Ishikawa (cell line): ENCODE results near the gene VWA1.

Experiments
- CEBPB ChIP-seq: IDR thresholded peaks from 2 replicates; pipeline ENCODE4 v1.6.1; 2012
- CREB1 ChIP-seq: IDR thresholded peaks from 2 replicates; pipeline ENCODE4 v1.6.1; 2012; ENCODE audit warnings: low read depth
- EGR1 ChIP-seq: IDR thresholded peaks from 2 replicates; pipeline ENCODE4 v1.6.1; 2012
- EP300 ChIP-seq: IDR thresholded peaks from 2 replicates; pipeline ENCODE4 v1.6.1; 2012; ENCODE audit warnings: borderline replicate concordance
- FOXM1 ChIP-seq: IDR thresholded peaks from 2 replicates; pipeline ENCODE4 v1.6.1; 2012; ENCODE audit warnings: low read depth, borderline replicate concordance
- MAX ChIP-seq: IDR thresholded peaks from 2 replicates; pipeline ENCODE4 v1.6.1; 2012
- NFIC ChIP-seq: IDR thresholded peaks from 2 replicates; pipeline ENCODE4 v1.6.1; 2012
- RAD21 ChIP-seq: IDR thresholded peaks from 2 replicates; pipeline ENCODE4 v1.6.1; 2012; ENCODE audit warnings: low read depth
- REST ChIP-seq: IDR thresholded peaks from 2 replicates; pipeline ENCODE4 v1.6.1; 2012; ENCODE audit warnings: low read depth, mild to moderate bottlenecking
- TAF1 ChIP-seq: IDR thresholded peaks from 2 replicates; pipeline ENCODE4 v1.6.1; 2012; ENCODE audit warnings: low read depth, mild to moderate bottlenecking
- TCF12 ChIP-seq: IDR thresholded peaks from 2 replicates; pipeline ENCODE4 v1.6.1; 2012; ENCODE audit warnings: low read depth
- TEAD4 ChIP-seq: IDR thresholded peaks from 2 replicates; pipeline ENCODE4 v1.6.1; 2012
- USF1 ChIP-seq: IDR thresholded peaks from 2 replicates; pipeline ENCODE4 v1.6.1; 2012
- YY1 ChIP-seq: IDR thresholded peaks from 2 replicates; pipeline ENCODE4 v1.6.1; 2012; ENCODE audit warnings: low read depth
- ZBTB7A ChIP-seq: IDR thresholded peaks from 2 replicates; pipeline ENCODE4 v1.6.1; 2012; ENCODE audit warnings: low read depth

VWA1 gene

GRCh38 chr1:1436630-1437032 lies 1.1 kb downstream of the VWA1 start:
- no peak for TF ChIP-seq TAF1
- TF ChIP-seq YY1, result no peak
- no peak for TF ChIP-seq EP300
- TF ChIP-seq USF1, result no peak
- TF ChIP-seq TCF12, result no peak
- TF ChIP-seq CEBPB, result no peak
- no peak for TF ChIP-seq MAX
- TF ChIP-seq FOXM1, result no peak
- TF ChIP-seq NFIC, result no peak
- no peak for TF ChIP-seq TEAD4
- TF ChIP-seq REST, result no peak
- no peak for TF ChIP-seq CREB1
- TF ChIP-seq EGR1, result no peak
- no peak for TF ChIP-seq ZBTB7A
- TF ChIP-seq RAD21, result no peak

GRCh38 chr1:1437033-1437903 lies 1.8 kb downstream of the VWA1 start:
- TF ChIP-seq RAD21, result no peak
- no peak for TF ChIP-seq MAX
- no peak for TF ChIP-seq ZBTB7A
- no peak for TF ChIP-seq EP300
- no peak for TF ChIP-seq FOXM1
- no peak for TF ChIP-seq REST
- no peak for TF ChIP-seq EGR1

GRCh38 chr1:1437904-1438376 lies 2.5 kb downstream of the VWA1 start:
- TF ChIP-seq CREB1 (no peak), FOXM1 (no peak), EP300 (no peak), CEBPB (no peak), NFIC (no peak), USF1 (no peak), EGR1 (no peak)

GRCh38 chr1:1438531-1439381 lies 3.3 kb downstream of the VWA1 start:
- no peak for TF ChIP-seq CREB1
- no peak for TF ChIP-seq EP300

- no peak for TF ChIP-seq USF1
- no peak for TF ChIP-seq NFIC
- TF ChIP-seq TEAD4, result no peak
- no peak for TF ChIP-seq TCF12
- no peak for TF ChIP-seq YY1
- TF ChIP-seq RAD21, result no peak
- no peak for TF ChIP-seq CREB1
- TF ChIP-seq REST, result no peak
- TF ChIP-seq CEBPB, result no peak
- TF ChIP-seq EP300, result no peak
- TF ChIP-seq TAF1, result no peak
- no peak for TF ChIP-seq MAX
- no peak for TF ChIP-seq EGR1
- no peak for TF ChIP-seq ZBTB7A
- TF ChIP-seq FOXM1, result no peak
These were observed 4.2 kb downstream of the VWA1 start for GRCh38 chr1:1439546-1440261.
